Measurements from ENCODE around the gene KIRREL3. TPM values are rescaled to one million over a fixed set of nuclear protein-coding genes. Genes with fewer than 3 reads are reported as not detected.

The KIRREL3 gene
- total and polyA plus RNA-seq, 2 of the 8 experiments (the other 6 are each of a cell fraction or from before 2014, with no cell fraction given), result 0.29 to 0.32 TPM

GRCh38 chr11:126702165-126702720, 298.3 kb downstream of the KIRREL3 start (continued):
- TF ChIP-seq EP300 (IDR thresholded peaks at IDR 0.05; ENCODE audit: borderline replicate concordance in 1 of 2, low read depth in 2 of 2, low read length in 2 of 2) (no peak), ATF2 (IDR thresholded peaks at IDR 0.05; ENCODE audit: low read length) (no peak), MAFK (IDR thresholded peaks at IDR 0.05; ENCODE audit: low read depth, low read length) (no peak), CBX5 (IDR thresholded peaks at IDR 0.05; ENCODE audit: low read depth, low read length) (no peak), ZNF274 (IDR thresholded peaks at IDR 0.05; ENCODE audit: borderline replicate concordance, extremely low read depth, low read length) (no peak), SIRT6 (IDR thresholded peaks at IDR 0.05; ENCODE audit: low read length) (no peak), SP4 (IDR thresholded peaks at IDR 0.05; ENCODE audit: low read length) (no peak)

Data from H1 (cell line).